Spleen (tissue), 11 donors: Measurements from ENCODE around the gene ANKRD10. TPM values are rescaled to one million over a fixed set of nuclear protein-coding genes. Genes with fewer than 3 reads are reported as not detected.

ENCODE experiments used
- DNase-seq: peaks from one replicate; pipeline ENCODE4 v3.0.0-alpha.2; 2020
- H3K27ac ChIP-seq, 8 donors: fragments of 200-600 bp; sonication (generic) in 7 of 8; 1 replicate in 4 of 8; 2 replicates in 4 of 8; pipeline versions ENCODE4 v1.5.0 to v1.8.0; 2016 to 2021; ENCODE audit warnings: inconsistent platforms in 4 of 8, mild to moderate bottlenecking in 4 of 8, moderate library complexity in 1 of 8
- H3K27me3 ChIP-seq, 7 donors: fragments of 200-600 bp; sonication (generic) in 6 of 7; replicated peaks in 1 of 7; 1 replicate in 4 of 7; 2 replicates in 3 of 7; pipeline versions ENCODE4 v1.5.0 to v1.8.0; 2016 to 2021; ENCODE audit warnings: inconsistent platforms in 3 of 7, mild to moderate bottlenecking in 1 of 7
- H3K36me3 ChIP-seq, 6 donors: fragments of 200-600 bp; sonication (generic) in 5 of 6; 1 replicate in 4 of 6; 2 replicates in 2 of 6; pipeline versions ENCODE4 v1.5.0 to v1.8.0; 2016 to 2021; ENCODE audit warnings: inconsistent platforms in 2 of 6
- H3K4me1 ChIP-seq, 6 donors: fragments of 200-600 bp; sonication (generic) in 5 of 6; 1 replicate in 3 of 6; 2 replicates in 3 of 6; pipeline versions ENCODE4 v1.5.0 to v1.8.0; 2016 to 2021; ENCODE audit warnings: inconsistent platforms in 3 of 6
- H3K4me3 ChIP-seq, 8 donors: fragments of 200-600 bp; sonication (generic) in 7 of 8; 1 replicate in 4 of 8; 2 replicates in 4 of 8; pipeline versions ENCODE4 v1.5.0 to v1.8.0; 2016 to 2021; ENCODE audit warnings: inconsistent platforms in 4 of 8, mild to moderate bottlenecking in 4 of 8, moderate library complexity in 2 of 8
- H3K9me3 ChIP-seq, 8 donors: fragments of 200-600 bp; sonication (generic) in 7 of 8; 1 replicate in 4 of 8; 2 replicates in 4 of 8; pipeline versions ENCODE4 v1.5.0 to v1.8.0; 2016 to 2021; ENCODE audit warnings: inconsistent platforms in 4 of 8
- CTCF ChIP-seq, 11 experiments: fragments of 200-600 bp in 7 of 11; fragments of 450-650 bp in 4 of 11; sonication (generic) in 4 of 11; IDR thresholded peaks in 8 of 11; conservative IDR thresholded peaks in 3 of 11; 1 replicate in 7 of 11; 2 replicates in 4 of 11; pipeline versions ENCODE4 v1.4.0 to v1.8.0; 2016 to 2021; ENCODE audit warnings: antibody characterized with exemption in 11 of 11, inconsistent platforms in 4 of 11, mild to moderate bottlenecking in 1 of 11
- POLR2A ChIP-seq, 3 donors: fragments of 450-650 bp; IDR thresholded peaks; one replicate each; pipeline ENCODE4 v1.5.1; 2017; ENCODE audit warnings: antibody characterized with exemption in 3 of 3, mild to moderate bottlenecking in 1 of 3
- POLR2AphosphoS5 ChIP-seq, 3 donors: sonication (generic); formaldehyde crosslinking; IDR thresholded peaks; one replicate each; pipeline ENCODE4 v1.5.1; 2017; ENCODE audit warnings: antibody characterized with exemption in 3 of 3
- WGBS, 5 donors: extraction: QIAGEN DNeasy Blood & Tissue Kit in 3 of 5; methylation state at CpG; one replicate each; pipeline versions ENCODE4 v1.1.5 to v1.1.7; 2013 to 2018; 5-methylcytosine and 5-hydroxymethylcytosine counted together
- intact Hi-C: fragments of 100-400 bp; cut with DNase I; formaldehyde crosslinking; loops from one replicate; pipeline ENCODE4 v1.15.0; 2023; ENCODE audit warnings: low total_unique reads
- polyA plus RNA-seq, 3 donors: library from polyadenylated mRNA; stranded (reverse); fragments of 200-250 nt; gene quantifications; one replicate each; pipeline ENCODE4 v1.2.1, GENCODE V29; 2013
- total RNA-seq, 7 donors: library from RNA; depleted of rRNA in 3 of 7; stranded (reverse); fragments of >200 nt in 3 of 7; fragmentation: NEBNext Ultra II Directional in 4 of 7; extraction: Animal tissue kit (Norgen Biotek cat#: 25700) in 4 of 7; gene quantifications; one replicate each; pipeline versions ENCODE4 v1.1.0 to v1.2.1, GENCODE V29; 2016 to 2021
- donor health status: healthy with polysubstance abuse.
- donor health status: DM: no; HTN: no; CAD: no; lungs with moderate emphysema.
- donor health status: DM: no; HTN: no; CAD: no.
- donor health status: Bipolar disorder and iron deficiency.
- donor health status: healthy.
- donor health status: DM: no; HTN: no; CAD: no.
- donor health status: DM: yes; HTN: yes; CAD: no.

Gene ANKRD10
- total and polyA plus RNA-seq, 10 donors, result 122 to 253 (median 183) TPM

GRCh38 chr13:110925023-110925612 lies 10.2 kb upstream of the ANKRD10 start:
- Histone ChIP-seq H3K27ac (no peak overlapping the region), H3K4me3 (no peak overlapping the region), H3K9me3 (peaks cover 0 to 4% (median 0%) of the 10 kb centered on the region in 8 donors), H3K36me3 (no peaks in the 10 kb centered on the region), H3K27me3 (peaks cover 0 to 28% (median 0%) of the 10 kb centered on the region in 7 donors), H3K4me1 (peaks cover 0 to 17% (median 8%) of the 10 kb centered on the region in 6 donors)
- intact Hi-C loops, result no loop called here
- no peak for TF ChIP-seq POLR2A (IDR thresholded peaks at IDR 0.05)
- peak in 3 of 11 experiments; percentile 7 to 32 (median 8) for TF ChIP-seq CTCF (IDR thresholded peaks at IDR 0.05 in 8 of 11, conservative IDR thresholded peaks at IDR 0.05 in 3 of 11)
- TF ChIP-seq POLR2AphosphoS5 (IDR thresholded peaks at IDR 0.05), result no peak
- 69 to 74% (median 72%) methylated on average over 8 of the region's 8 CpGs for WGBS, 5 donors
- no peak for DNase-seq

- 82 to 93% (median 87%) methylated on average over 4 of the region's 4 CpGs for WGBS, 5 donors
- Histone ChIP-seq H3K36me3 (no peaks in the 10 kb centered on the region), H3K9me3 (no peaks in the 10 kb centered on the region), H3K27me3 (peaks cover 0 to 28% (median 0%) of the 10 kb centered on the region in 7 donors), H3K4me1 (peaks cover 0 to 23% (median 11%) of the 10 kb centered on the region in 6 donors), H3K4me3 (no peak overlapping the region), H3K27ac (no peak overlapping the region)
- intact Hi-C loops, result no loop called here
- no peak for DNase-seq
- TF ChIP-seq POLR2AphosphoS5 (IDR thresholded peaks at IDR 0.05) (no peak), POLR2A (IDR thresholded peaks at IDR 0.05) (no peak), CTCF (IDR thresholded peaks at IDR 0.05 in 8 of 11, conservative IDR thresholded peaks at IDR 0.05 in 3 of 11) (no peak)
Observed at GRCh38 chr13:110924639-110924934, 9.7 kb upstream of the ANKRD10 start.

- Histone ChIP-seq H3K4me1 (peaks cover 0 to 23% (median 11%) of the 10 kb centered on the region in 6 donors), H3K9me3 (no peaks in the 10 kb centered on the region), H3K4me3 (no peak overlapping the region), H3K36me3 (no peaks in the 10 kb centered on the region), H3K27me3 (peaks cover 0 to 24% (median 0%) of the 10 kb centered on the region in 7 donors), H3K27ac (no peak overlapping the region)
- WGBS, 5 donors, result 82 to 92% (median 86%) methylated on average over 4 of the region's 4 CpGs
- intact Hi-C loops, result no loop called here
- no peak for DNase-seq
- no peak for TF ChIP-seq POLR2A (IDR thresholded peaks at IDR 0.05)
- TF ChIP-seq CTCF (IDR thresholded peaks at IDR 0.05 in 8 of 11, conservative IDR thresholded peaks at IDR 0.05 in 3 of 11), result no peak
- TF ChIP-seq POLR2AphosphoS5 (IDR thresholded peaks at IDR 0.05), result no peak
Observed at GRCh38 chr13:110923777-110924638, 9.1 kb upstream of the ANKRD10 start.

- intact Hi-C loops, result no loop called here
- Histone ChIP-seq H3K9me3 (no peaks in the 10 kb centered on the region), H3K36me3 (no peaks in the 10 kb centered on the region), H3K27me3 (peaks cover 0 to 21% (median 0%) of the 10 kb centered on the region in 7 donors), H3K27ac (no peak overlapping the region), H3K4me3 (no peak overlapping the region), H3K4me1 (peaks cover 0 to 23% (median 11%) of the 10 kb centered on the region in 6 donors)
- TF ChIP-seq POLR2A (IDR thresholded peaks at IDR 0.05) (no peak), POLR2AphosphoS5 (IDR thresholded peaks at IDR 0.05) (no peak), CTCF (IDR thresholded peaks at IDR 0.05 in 8 of 11, conservative IDR thresholded peaks at IDR 0.05 in 3 of 11) (no peak)
- no peak for DNase-seq
- 79 to 89% (median 84%) methylated on average over 7 of the region's 7 CpGs for WGBS, 5 donors
Observed at GRCh38 chr13:110923086-110923485, 8.2 kb upstream of the ANKRD10 start.
